SH-SY5Y (cell line): ENCODE measurements around the gene COQ9.

ENCODE experiments used
- GATA2 ChIP-seq: IDR thresholded peaks from 2 replicates; pipeline ENCODE4 v1.6.1; 2011; ENCODE audit warnings: mild to moderate bottlenecking, low read depth, low read length
- GATA3 ChIP-seq: IDR thresholded peaks from 2 replicates; pipeline ENCODE4 v1.6.1; 2011; ENCODE audit warnings: low read depth, mild to moderate bottlenecking, low read length, moderate library complexity

Gene COQ9

GRCh38 chr16:57419506-57419905, 27.8 kb upstream of the COQ9 start:
- no peak for TF ChIP-seq GATA2
- TF ChIP-seq GATA3, result no peak

- no peak for TF ChIP-seq GATA3
- TF ChIP-seq GATA2, result no peak
Observed at GRCh38 chr16:57422026-57422944, 25.0 kb upstream of the COQ9 start.

- TF ChIP-seq GATA2, result no peak
- no peak for TF ChIP-seq GATA3
Observed at GRCh38 chr16:57423152-57423551, 24.1 kb upstream of the COQ9 start.

GRCh38 chr16:57424583-57424982, 22.7 kb upstream of the COQ9 start:
- TF ChIP-seq GATA3 (no peak), GATA2 (no peak)

DNA sequence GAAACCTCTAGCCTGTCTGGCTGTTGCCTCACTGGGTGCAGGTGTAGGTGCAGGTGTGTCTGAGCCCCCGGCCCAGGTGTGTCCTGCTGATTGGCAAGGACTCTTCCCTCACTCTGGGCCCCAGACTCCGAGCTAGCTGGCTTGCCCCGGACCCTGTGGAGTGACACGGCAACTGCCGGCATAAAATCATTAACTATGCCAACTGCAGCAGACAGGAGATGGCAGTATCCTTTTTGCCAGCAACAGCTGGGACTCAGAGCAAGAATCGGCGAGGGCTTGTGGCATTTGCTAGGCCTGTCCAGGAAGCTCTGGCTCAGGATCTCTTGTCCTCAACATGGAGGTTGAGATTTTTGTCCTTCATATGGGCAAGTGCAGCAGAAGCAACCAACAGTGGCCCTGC, 20.9 kb upstream of the COQ9 start:
- no peak for TF ChIP-seq GATA2
- no peak for TF ChIP-seq GATA3

DNA sequence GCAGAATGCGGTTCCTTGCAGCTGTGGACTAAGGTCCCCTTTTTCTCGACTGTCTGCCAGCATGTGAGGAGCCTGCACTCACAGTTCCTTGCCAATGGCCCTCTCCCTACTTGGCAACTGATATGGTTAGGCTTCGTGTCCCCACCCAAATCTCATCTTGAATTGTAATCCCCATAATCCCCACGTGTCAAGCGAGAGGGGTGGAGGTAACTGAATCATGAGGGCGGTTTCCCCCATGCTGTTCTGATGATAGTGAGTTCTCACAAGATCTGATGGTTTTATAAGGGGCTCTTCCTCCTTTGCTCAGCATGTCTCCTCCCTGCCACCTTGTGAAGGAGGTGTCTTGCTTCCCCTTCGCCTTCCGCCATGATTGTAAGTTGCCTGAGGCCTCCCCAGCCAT, 20.0 kb upstream of the COQ9 start:
- no peak for TF ChIP-seq GATA3
- TF ChIP-seq GATA2, result no peak

DNA sequence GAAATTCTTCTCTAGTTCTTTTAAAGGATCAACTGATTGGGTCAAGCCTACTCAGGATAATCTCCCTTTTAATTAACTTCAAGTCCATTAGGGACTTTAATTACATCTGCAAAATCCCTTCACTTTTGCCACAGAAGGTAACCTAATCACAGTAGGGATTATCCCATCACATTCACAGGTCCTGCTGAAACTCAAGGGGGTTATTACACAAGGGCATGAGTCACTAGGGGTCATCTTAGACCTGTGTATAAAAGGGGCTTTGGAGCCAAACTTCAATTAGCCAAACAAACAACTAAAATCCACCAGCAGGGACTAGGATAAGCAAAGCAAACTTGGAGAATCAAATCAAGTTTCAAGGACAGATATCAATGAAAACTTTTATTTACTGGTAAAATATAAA, 19.5 kb upstream of the COQ9 start:
- no peak for TF ChIP-seq GATA3

GRCh38 chr16:57430955-57431354, 16.3 kb upstream of the COQ9 start:
- no peak for TF ChIP-seq GATA3
- no peak for TF ChIP-seq GATA2

- TF ChIP-seq GATA3, result no peak
- TF ChIP-seq GATA2, result no peak
Observed at GRCh38 chr16:57432505-57432904, 14.8 kb upstream of the COQ9 start.

DNA sequence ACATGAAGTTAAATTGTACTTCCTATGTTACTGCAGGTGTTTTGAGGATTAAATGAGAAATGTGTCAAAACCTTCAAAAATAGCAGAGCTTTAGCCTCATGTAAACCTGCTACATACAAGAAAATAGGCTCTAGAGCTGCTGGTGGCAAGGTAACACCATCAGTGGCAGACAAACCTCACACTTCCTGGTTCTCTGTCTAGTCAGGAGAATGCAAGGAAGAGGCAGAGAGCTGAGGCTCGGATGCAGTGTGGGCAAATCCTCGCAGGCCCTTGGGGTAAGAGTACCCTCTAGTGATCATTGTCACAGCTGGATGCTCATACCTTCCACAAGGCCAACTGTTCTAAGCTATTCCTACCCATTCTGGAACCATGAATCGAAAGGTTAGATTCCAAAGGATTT, 14.3 kb upstream of the COQ9 start:
- no peak for TF ChIP-seq GATA2
- TF ChIP-seq GATA3, result no peak

DNA sequence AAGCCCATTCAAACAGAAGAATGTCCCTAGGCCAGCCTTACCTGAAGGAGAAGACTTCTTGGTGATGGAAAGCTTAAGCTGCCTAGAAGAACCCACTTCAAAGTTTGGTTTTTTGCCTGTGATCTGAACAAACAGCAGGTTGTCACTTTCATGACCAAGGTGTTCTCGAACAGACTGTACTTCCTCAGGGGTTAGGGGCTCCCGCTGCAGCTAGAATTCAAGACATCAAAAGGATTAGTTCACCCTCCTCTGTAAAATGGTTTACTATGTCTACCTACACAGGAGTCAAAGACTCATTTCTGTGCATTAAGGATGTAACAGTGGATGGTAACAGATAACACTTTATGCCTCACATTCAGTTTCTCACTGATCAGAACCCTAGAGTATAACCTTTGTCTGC, 13.3 kb upstream of the COQ9 start:
- TF ChIP-seq GATA2 (no peak), GATA3 (no peak)

GRCh38 chr16:57435838-57436237, 11.4 kb upstream of the COQ9 start:
- TF ChIP-seq GATA2 (no peak), GATA3 (no peak)

- TF ChIP-seq GATA3 (no peak), GATA2 (no peak)
Observed at GRCh38 chr16:57444711-57445110, 2.6 kb upstream of the COQ9 start.

DNA sequence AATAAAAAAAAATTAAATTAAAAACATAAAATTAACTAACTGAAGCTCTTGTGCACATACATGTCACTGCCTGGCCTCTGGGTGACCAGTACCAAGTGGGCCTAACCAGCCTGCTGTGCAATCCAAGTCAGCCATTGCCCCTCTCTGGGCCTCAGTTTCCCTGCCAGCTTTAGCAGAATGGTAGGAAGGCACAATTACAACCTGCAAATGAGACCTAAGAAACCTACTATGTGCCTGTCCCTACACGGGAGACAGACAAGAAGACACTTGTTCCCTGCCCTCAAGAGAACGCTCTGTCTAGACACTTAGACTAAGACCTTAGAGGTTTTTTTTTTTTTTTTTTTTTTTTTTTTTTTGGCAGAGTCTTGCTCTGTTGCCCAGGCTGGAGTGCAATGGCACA, 1.8 kb upstream of the COQ9 start:
- no peak for TF ChIP-seq GATA3
- TF ChIP-seq GATA2, result no peak

DNA sequence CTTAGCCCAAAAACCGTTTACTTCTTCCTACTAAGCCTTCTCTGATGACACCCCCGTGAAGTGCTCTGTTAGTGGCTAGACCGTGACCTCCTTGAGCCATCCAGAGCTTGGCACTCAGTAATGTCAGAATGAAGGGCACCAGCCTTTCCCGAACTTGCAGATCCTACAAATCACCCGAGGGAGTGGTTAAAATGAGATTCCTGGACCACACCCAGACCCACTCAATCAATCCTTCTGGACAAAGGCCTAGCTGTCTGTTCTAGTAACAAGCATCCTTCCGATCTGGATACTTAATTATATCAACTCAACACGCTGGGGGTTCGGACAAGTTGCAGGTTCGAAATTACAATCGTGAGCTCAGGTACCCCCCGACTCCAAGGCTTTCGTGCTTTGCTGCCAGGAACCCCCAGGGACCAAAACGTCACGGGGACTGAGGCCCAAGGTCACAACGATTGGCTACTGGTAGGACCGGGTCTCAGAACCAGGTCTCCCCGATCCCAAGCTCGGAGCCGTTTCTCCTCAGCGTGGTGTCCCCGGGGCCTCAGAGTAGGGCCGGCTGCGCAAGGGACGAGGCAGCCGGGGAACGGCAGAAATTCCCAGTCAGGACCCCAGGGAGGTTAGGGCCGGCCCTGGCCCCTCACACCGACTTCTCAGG, 621 bp upstream of the COQ9 start:
- TF ChIP-seq GATA3 (no peak), GATA2 (no peak)
